Measurements from ENCODE around the gene CLEC12A. TPM values are rescaled to one million over a fixed set of nuclear protein-coding genes. Genes with fewer than 3 reads are reported as not detected.

CLEC12A gene
- total RNA-seq, 1 experiment from 2014 or later: not detected

DNA sequence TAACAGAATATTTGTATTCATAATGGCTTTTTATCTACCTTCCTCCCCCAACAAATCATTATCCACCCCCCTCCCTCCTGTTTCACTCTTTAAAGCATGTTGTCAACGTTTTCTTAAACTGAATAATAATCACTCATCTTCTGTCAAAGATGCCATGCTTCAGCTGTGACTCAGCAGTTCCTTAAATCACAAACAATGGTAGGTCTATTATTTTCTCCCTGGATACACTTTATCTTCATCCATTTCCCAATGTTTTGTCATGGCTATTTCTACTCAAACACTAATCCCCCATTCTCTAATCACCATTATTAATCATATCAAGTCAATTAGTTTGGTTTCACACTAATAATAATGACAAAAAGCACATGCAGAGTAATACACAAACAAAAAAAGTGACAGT lies 45.7 kb downstream of the CLEC12A start:
- POLR2A ChIA-PET: no interaction called here
- TF ChIP-seq, protein P1, sequence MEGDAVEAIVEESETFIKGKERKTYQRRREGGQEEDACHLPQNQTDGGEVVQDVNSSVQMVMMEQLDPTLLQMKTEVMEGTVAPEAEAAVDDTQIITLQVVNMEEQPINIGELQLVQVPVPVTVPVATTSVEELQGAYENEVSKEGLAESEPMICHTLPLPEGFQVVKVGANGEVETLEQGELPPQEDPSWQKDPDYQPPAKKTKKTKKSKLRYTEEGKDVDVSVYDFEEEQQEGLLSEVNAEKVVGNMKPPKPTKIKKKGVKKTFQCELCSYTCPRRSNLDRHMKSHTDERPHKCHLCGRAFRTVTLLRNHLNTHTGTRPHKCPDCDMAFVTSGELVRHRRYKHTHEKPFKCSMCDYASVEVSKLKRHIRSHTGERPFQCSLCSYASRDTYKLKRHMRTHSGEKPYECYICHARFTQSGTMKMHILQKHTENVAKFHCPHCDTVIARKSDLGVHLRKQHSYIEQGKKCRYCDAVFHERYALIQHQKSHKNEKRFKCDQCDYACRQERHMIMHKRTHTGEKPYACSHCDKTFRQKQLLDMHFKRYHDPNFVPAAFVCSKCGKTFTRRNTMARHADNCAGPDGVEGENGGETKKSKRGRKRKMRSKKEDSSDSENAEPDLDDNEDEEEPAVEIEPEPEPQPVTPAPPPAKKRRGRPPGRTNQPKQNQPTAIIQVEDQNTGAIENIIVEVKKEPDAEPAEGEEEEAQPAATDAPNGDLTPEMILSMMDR (IDR thresholded peaks at IDR 0.05; ENCODE audit: insufficient read depth in 1 of 2, low read depth in 1 of 2, low read length in 1 of 2, severe bottlenecking in 1 of 2, unreplicated experiment in 1 of 2): no peak
- intact Hi-C loops (cut with micrococcal nuclease; ENCODE audit: unreplicated experiment): no loop called here
- no peak overlapping the region for H3K4me3 Mint-ChIP-seq (ENCODE audit: unreplicated experiment)
- no peaks in the 10 kb centered on the region for H3K9me3 ChIP-seq
- no peaks in the 10 kb centered on the region for H3K36me3 ChIP-seq (ENCODE audit: control insufficient read depth, insufficient read depth, low read length)
- H3K9me3 Mint-ChIP-seq (ENCODE audit: unreplicated experiment): no peaks in the 10 kb centered on the region
- H3K36me3 Mint-ChIP-seq (ENCODE audit: insufficient read depth, unreplicated experiment): no peaks in the 10 kb centered on the region
- no peaks in the 10 kb centered on the region for H3K4me1 ChIP-seq
- CTCF ChIA-PET: no interaction called here
- no peaks in the 10 kb centered on the region for H3K4me1 Mint-ChIP-seq (ENCODE audit: low read depth, unreplicated experiment)
- no TSS peak for BruUV-seq (replicated peaks)
- DNase-seq: no peak
- H3K4me3 ChIP-seq (ENCODE audit: low read depth, low read length): no peak overlapping the region
- peaks cover 8% of the 10 kb centered on the region for H3K27me3 Mint-ChIP-seq (ENCODE audit: insufficient read depth, unreplicated experiment)
- H3K27me3 ChIP-seq (replicated peaks; ENCODE audit: control insufficient read depth, insufficient read depth, low read length): no peaks in the 10 kb centered on the region
- H3K27ac Mint-ChIP-seq (ENCODE audit: unreplicated experiment): no peak overlapping the region

DNA sequence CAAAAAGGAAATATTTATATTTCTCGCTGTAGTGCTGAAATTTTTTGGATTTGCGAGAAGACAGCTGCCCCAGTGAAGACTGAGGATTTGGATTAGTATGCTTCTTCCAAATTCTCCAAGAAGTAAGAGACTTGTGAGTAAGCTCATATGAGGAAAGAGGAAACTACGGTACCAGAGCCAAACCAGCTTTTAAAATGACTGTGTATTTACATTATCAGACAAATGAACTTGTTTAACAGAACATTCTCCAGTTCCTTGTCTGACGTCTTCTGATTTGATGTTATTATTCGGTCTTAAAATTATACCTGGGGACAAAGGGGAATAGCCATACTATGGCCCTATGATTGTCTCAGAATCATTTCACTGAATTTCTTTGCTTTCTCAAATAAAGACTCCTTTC lies 47.2 kb downstream of the CLEC12A start:
- Histone ChIP-seq H3K4me3 (ENCODE audit: low read depth, low read length) (no peak overlapping the region), H3K4me1 (no peaks in the 10 kb centered on the region), H3K36me3 (ENCODE audit: control insufficient read depth, insufficient read depth, low read length) (no peaks in the 10 kb centered on the region), H3K27me3 (replicated peaks; ENCODE audit: control insufficient read depth, insufficient read depth, low read length) (no peaks in the 10 kb centered on the region), H3K9me3 (no peaks in the 10 kb centered on the region)
- no peak for DNase-seq
- Mint-ChIP-seq H3K27ac (ENCODE audit: unreplicated experiment) (no peak overlapping the region), H3K4me1 (ENCODE audit: low read depth, unreplicated experiment) (no peaks in the 10 kb centered on the region), H3K36me3 (ENCODE audit: insufficient read depth, unreplicated experiment) (no peaks in the 10 kb centered on the region), H3K4me3 (ENCODE audit: unreplicated experiment) (no peak overlapping the region), H3K9me3 (ENCODE audit: unreplicated experiment) (no peaks in the 10 kb centered on the region), H3K27me3 (ENCODE audit: insufficient read depth, unreplicated experiment) (peaks cover 5% of the 10 kb centered on the region)
- CTCF ChIA-PET: no interaction called here
- intact Hi-C loops (cut with micrococcal nuclease; ENCODE audit: unreplicated experiment): no loop called here
- BruUV-seq (replicated peaks): no TSS peak
- TF ChIP-seq, protein P1 (IDR thresholded peaks at IDR 0.05; ENCODE audit: insufficient read depth in 1 of 2, low read depth in 1 of 2, low read length in 1 of 2, severe bottlenecking in 1 of 2, unreplicated experiment in 1 of 2): no peak
- POLR2A ChIA-PET: no interaction called here

DNA sequence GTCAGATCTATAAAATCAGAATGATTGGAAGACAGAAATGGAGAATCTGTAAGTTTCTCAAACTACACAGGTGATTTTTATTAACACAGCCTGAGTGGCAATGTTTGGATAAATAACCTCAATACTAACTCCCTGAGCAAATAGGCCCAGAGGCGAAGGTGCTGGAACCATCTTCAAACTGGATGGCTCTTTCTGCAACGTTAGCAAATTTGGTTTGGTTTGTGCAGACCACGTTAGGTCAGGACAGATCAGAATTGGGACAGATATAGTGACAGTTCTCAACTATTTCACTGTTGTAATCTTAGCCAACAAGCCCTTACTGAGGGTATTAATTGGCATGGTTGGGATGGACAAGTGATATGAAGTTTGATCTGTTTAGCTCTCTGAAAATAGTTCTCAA lies 50.1 kb downstream of the CLEC12A start:
- H3K27ac Mint-ChIP-seq (ENCODE audit: unreplicated experiment): no peak overlapping the region
- no peak overlapping the region for H3K4me3 ChIP-seq (ENCODE audit: low read depth, low read length)
- H3K36me3 ChIP-seq (ENCODE audit: control insufficient read depth, insufficient read depth, low read length): no peaks in the 10 kb centered on the region
- TF ChIP-seq, protein P1 (IDR thresholded peaks at IDR 0.05; ENCODE audit: insufficient read depth in 1 of 2, low read depth in 1 of 2, low read length in 1 of 2, severe bottlenecking in 1 of 2, unreplicated experiment in 1 of 2): no peak
- BruUV-seq (replicated peaks): no TSS peak
- POLR2A ChIA-PET: no interaction called here
- H3K4me1 Mint-ChIP-seq (ENCODE audit: low read depth, unreplicated experiment): no peaks in the 10 kb centered on the region
- intact Hi-C loops (cut with micrococcal nuclease; ENCODE audit: unreplicated experiment): no loop called here
- no peaks in the 10 kb centered on the region for H3K9me3 Mint-ChIP-seq (ENCODE audit: unreplicated experiment)
- H3K36me3 Mint-ChIP-seq (ENCODE audit: insufficient read depth, unreplicated experiment): no peaks in the 10 kb centered on the region
- H3K4me1 ChIP-seq: no peaks in the 10 kb centered on the region
- DNase-seq: no peak
- H3K4me3 Mint-ChIP-seq (ENCODE audit: unreplicated experiment): no peak overlapping the region
- CTCF ChIA-PET: no interaction called here
- peaks cover 7% of the 10 kb centered on the region for H3K27me3 Mint-ChIP-seq (ENCODE audit: insufficient read depth, unreplicated experiment)
- H3K9me3 ChIP-seq: no peaks in the 10 kb centered on the region
- H3K27me3 ChIP-seq (replicated peaks; ENCODE audit: control insufficient read depth, insufficient read depth, low read length): no peaks in the 10 kb centered on the region

Measured in Caco-2 (cell line).